Jurkat, Clone E6-1 (cell line): Measurements from ENCODE around the gene RBBP8NL.

Source experiments
- DNase-seq: peaks from one replicate; pipeline ENCODE4 v3.0.0-alpha.2; 2011; ENCODE audit warnings: low read depth, low spot score
- H3K4me3 ChIP-seq: 2 replicates; pipeline ENCODE4 v1.5.1; 2011; ENCODE audit warnings: mild to moderate bottlenecking, low read length, control low read depth, moderate library complexity

RBBP8NL gene

GRCh38 chr20:62370115-62370806 is 57.1 kb downstream of the RBBP8NL start:
- no peak overlapping the region for H3K4me3 ChIP-seq
- no peak for DNase-seq

- DNase-seq: no peak
- no peak overlapping the region for H3K4me3 ChIP-seq
Observed at GRCh38 chr20:62369815-62370114, 57.6 kb downstream of the RBBP8NL start.

GRCh38 chr20:62368976-62369814 is 58.1 kb downstream of the RBBP8NL start:
- no peak overlapping the region for H3K4me3 ChIP-seq
- no peak for DNase-seq

GRCh38 chr20:62368392-62368975 is 58.9 kb downstream of the RBBP8NL start:
- no peak overlapping the region for H3K4me3 ChIP-seq
- no peak for DNase-seq

GRCh38 chr20:62367633-62368391 is 59.5 kb downstream of the RBBP8NL start:
- no peak overlapping the region for H3K4me3 ChIP-seq
- DNase-seq: no peak

GRCh38 chr20:62367136-62367632 is 60.2 kb downstream of the RBBP8NL start, which contains the start of gene LAMA5:
LAMA5 (minus strand) TSS chr20:62367312; CDS start chr20:62367245, 67 bp downstream.
- DNase-seq: no peak

GRCh38 chr20:62366370-62367135 is 60.8 kb downstream of the RBBP8NL start:
- no peak for DNase-seq
- H3K4me3 ChIP-seq: no peak overlapping the region

More at GRCh38 chr20:62367136-62367632, 60.2 kb downstream of the RBBP8NL start, which contains the start of gene LAMA5:
- no peak within 1 kb of the TSS for H3K4me3 ChIP-seq

- H3K4me3 ChIP-seq: no peak overlapping the region
- no peak for DNase-seq
Observed at GRCh38 chr20:62365814-62366369, 61.4 kb downstream of the RBBP8NL start.

GRCh38 chr20:62364911-62365736 is 62.2 kb downstream of the RBBP8NL start:
- no peak overlapping the region for H3K4me3 ChIP-seq

GRCh38 chr20:62363920-62364851 is 63.2 kb downstream of the RBBP8NL start:
- no peak for DNase-seq
- H3K4me3 ChIP-seq: no peak overlapping the region

More at GRCh38 chr20:62364911-62365736, 62.2 kb downstream of the RBBP8NL start:
- DNase-seq: no peak

- no peak overlapping the region for H3K4me3 ChIP-seq
Observed at GRCh38 chr20:62362991-62363919, 64.1 kb downstream of the RBBP8NL start.

GRCh38 chr20:62362590-62362940 is 64.8 kb downstream of the RBBP8NL start:
- H3K4me3 ChIP-seq: no peak overlapping the region
- DNase-seq: no peak

More at GRCh38 chr20:62362991-62363919, 64.1 kb downstream of the RBBP8NL start:
- DNase-seq: no peak

GRCh38 chr20:62361799-62362589 is 65.3 kb downstream of the RBBP8NL start:
- DNase-seq: no peak
- H3K4me3 ChIP-seq: no peak overlapping the region

GRCh38 chr20:62360854-62361798 is 66.2 kb downstream of the RBBP8NL start:
- no peak for DNase-seq
- H3K4me3 ChIP-seq: no peak overlapping the region
